K562 (cell line): ENCODE results near the gene FSTL4. TPM values are rescaled to one million over a fixed set of nuclear protein-coding genes. Genes with fewer than 3 reads are reported as not detected.

Experiments used
- ATAC-seq: fragments of 200-7000 bp; cut with Tn5 transposase; 3 replicates; pipeline ENCODE4 v1.9.1; 2020; ENCODE audit warnings: moderate library complexity
- BruUV-seq: library from RNA; stranded (reverse); fragments of 400-500 nt; replicated peaks from 2 replicates; lab custom pipeline; 2021; lab: Mats Ljungman, UMichigan
- CTCF ChIA-PET: fragments of 300-600 bp; formaldehyde crosslinking; extraction: SDS; loops from one replicate; lab custom pipeline; 2021; ENCODE audit warnings: low intra/inter-chr PET ratio; lab: Yijun Ruan, JAX
- POLR2A ChIA-PET: fragments of 300-600, 350-650 bp; sonication (Branson Sonifier 250); formaldehyde crosslinking; extraction: SDS; loops from one replicate; lab custom pipeline; 2021; ENCODE audit warnings: antibody characterized with exemption, inconsistent platforms; lab: Yijun Ruan, JAX
- DNase-seq, 4 experiments: peaks; one replicate each; pipeline versions ENCODE4 v3.0.0 to v3.0.0-alpha.2; 2011 to 2018; ENCODE audit warnings: low spot score in 3 of 4, mixed read lengths in 3 of 4; ENCODE audit errors: extremely low read depth in 1 of 4
- FAIRE-seq: peaks from 2 replicates; lab custom pipeline; 2011; peaks lifted over from hg19 to GRCh38; lab: Jason Lieb, UNC
- H2AFZ ChIP-seq: 2 replicates; pipeline ENCODE4 v1.6.0; 2011; ENCODE audit warnings: low read depth, low read length, control low read depth, inconsistent platforms
- H3K27ac ChIP-seq: fragments of 200-600 bp; 3 replicates; pipeline ENCODE4 v1.8.0; 2011; ENCODE audit warnings: low read depth, mild to moderate bottlenecking, control low read depth, inconsistent platforms, low read length, moderate library complexity, mixed read lengths; ENCODE audit errors: extremely low read depth
- H3K27me3 ChIP-seq, 2 experiments: fragments of 300-600 bp in 1 of 2; 2 replicates in 1 of 2; 3 replicates in 1 of 2; pipeline versions ENCODE4 v1.6.0 to v1.8.0; 2011; ENCODE audit warnings: inconsistent platforms in 2 of 2, low read length in 2 of 2, mild to moderate bottlenecking in 1 of 2, mixed read lengths in 1 of 2, moderate library complexity in 1 of 2; ENCODE audit not compliant: control insufficient read depth in 2 of 2, insufficient read depth in 2 of 2
- H3K36me3 ChIP-seq: fragments of 300-600 bp; 3 replicates; pipeline ENCODE4 v1.8.0; 2011; ENCODE audit warnings: mild to moderate bottlenecking, low read length, inconsistent platforms; ENCODE audit not compliant: control insufficient read depth, insufficient read depth
- H3K4me1 ChIP-seq, 2 experiments: fragments of 200-600 bp in 1 of 2; replicated peaks in 1 of 2; 2 replicates in 1 of 2; 3 replicates in 1 of 2; pipeline versions ENCODE4 v1.5.1 to v1.8.0; 2011; ENCODE audit warnings: inconsistent platforms in 2 of 2, low read length in 2 of 2, mild to moderate bottlenecking in 1 of 2, mixed read lengths in 1 of 2, moderate library complexity in 1 of 2; ENCODE audit not compliant: control insufficient read depth in 2 of 2, insufficient read depth in 2 of 2
- H3K4me2 ChIP-seq: 2 replicates; pipeline ENCODE4 v1.6.1; 2011; ENCODE audit warnings: low read length, control low read depth, inconsistent platforms, mixed read lengths; ENCODE audit not compliant: insufficient read depth
- H3K4me3 ChIP-seq: fragments of 200-600 bp; sonication (generic), shearing (Covaris generic); 2 replicates; pipeline ENCODE4 v1.5.1; 2016; ENCODE audit warnings: control low read depth, inconsistent platforms
- H3K79me2 ChIP-seq: fragments of 200-600 bp; 3 replicates; pipeline ENCODE4 v1.8.0; 2011; ENCODE audit warnings: low read length, inconsistent platforms; ENCODE audit not compliant: control insufficient read depth, insufficient read depth
- H3K9ac ChIP-seq, 2 experiments: 2 replicates each; pipeline versions ENCODE4 v1.6.0 to v1.6.1; 2011; ENCODE audit warnings: low read depth in 2 of 2, low read length in 2 of 2, control low read depth in 1 of 2, inconsistent platforms in 1 of 2, mild to moderate bottlenecking in 1 of 2, mixed read lengths in 1 of 2; ENCODE audit not compliant: insufficient read depth in 1 of 2
- H3K9me1 ChIP-seq: one replicate; pipeline ENCODE4 v1.6.0; 2011; ENCODE audit warnings: inconsistent platforms, mild to moderate bottlenecking, low read length, moderate library complexity; ENCODE audit not compliant: control insufficient read depth, insufficient read depth
- H3K9me3 ChIP-seq: replicated peaks from 2 replicates; pipeline ENCODE4 v1.5.1; 2011; ENCODE audit warnings: low read depth, low read length, inconsistent platforms; ENCODE audit not compliant: control insufficient read depth, insufficient read depth
- H4K20me1 ChIP-seq: replicated peaks from 2 replicates; pipeline ENCODE4 v1.6.1; 2011; ENCODE audit warnings: low read length, inconsistent platforms, mixed read lengths; ENCODE audit not compliant: control insufficient read depth, insufficient read depth
- ARNT ChIP-seq, 2 experiments: fragments of 450-650 bp; IDR thresholded peaks; 2 replicates each; pipeline ENCODE4 v1.6.1; 2016; ENCODE audit warnings: mild to moderate bottlenecking in 1 of 2
- CBX5 ChIP-seq: IDR thresholded peaks from 2 replicates; pipeline ENCODE4 v1.6.1; 2014; ENCODE audit warnings: low read depth, borderline replicate concordance
- ELK3 ChIP-seq: fragments of 450-650 bp; formaldehyde crosslinking; IDR thresholded peaks from 2 replicates; pipeline ENCODE4 v1.4.0; 2020; ENCODE audit warnings: mild to moderate bottlenecking
- EZH2 ChIP-seq: IDR thresholded peaks from 2 replicates; pipeline ENCODE4 v1.6.1; 2012; ENCODE audit warnings: low read depth, mild to moderate bottlenecking, inconsistent platforms, low read length, borderline replicate concordance
- IFI16 ChIP-seq: fragments of 250-450 bp; sonication (Bioruptor Pico); IDR thresholded peaks from 2 replicates; pipeline ENCODE4 v2.1.2; 2022; ENCODE audit warnings: mild to moderate bottlenecking, inconsistent platforms
- NBN ChIP-seq: fragments of 450-650 bp; IDR thresholded peaks from 2 replicates; pipeline ENCODE4 v1.6.1; 2016; ENCODE audit warnings: low read depth, mild to moderate bottlenecking
- RBFOX2 ChIP-seq: fragments of 200-400 bp; formaldehyde crosslinking; IDR thresholded peaks from 2 replicates; pipeline ENCODE4 v1.6.1; 2017; ENCODE audit warnings: low read depth, mild to moderate bottlenecking, low read length, moderate library complexity
- RBM25 ChIP-seq: fragments of 200-400 bp; formaldehyde crosslinking; IDR thresholded peaks from 2 replicates; pipeline ENCODE4 v1.6.1; 2018; ENCODE audit warnings: low read length, low read depth, moderate library complexity; ENCODE audit not compliant: severe bottlenecking
- ZKSCAN8 ChIP-seq: fragments of 200-800 bp; sonication (Bioruptor generic); IDR thresholded peaks from 2 replicates; pipeline ENCODE4 v1.6.1; 2016; ENCODE audit warnings: missing genetic modification characterization, missing compliant biosample characterization
- ZNF232 ChIP-seq: sonication (generic); formaldehyde crosslinking; IDR thresholded peaks from 2 replicates; pipeline ENCODE4 v1.8.0; 2022; ENCODE audit warnings: mild to moderate bottlenecking, missing genetic modification reagents
- WGBS: fragments of 100-300 bp; shearing (Covaris generic); methylation state at CpG from one replicate; pipeline ENCODE4 v1.1.6; 2016; ENCODE audit warnings: low coverage, mixed read lengths; ENCODE audit not compliant: insufficient coverage; ENCODE audit errors: missing lambda C conversion rate; 5-methylcytosine and 5-hydroxymethylcytosine counted together
- in situ Hi-C: fragments of 300-500 bp; cut with MboI; formaldehyde crosslinking; loops from 4 replicates; pipeline ENCODE4 v1.15.0; 2018; ENCODE audit warnings: inconsistent platforms, mixed read lengths
- intact Hi-C: fragments of 100-400 bp; cut with micrococcal nuclease; formaldehyde crosslinking; loops from 2 replicates; pipeline ENCODE4 v1.14.2; 2022
- polyA plus RNA-seq, 8 experiments: library from polyadenylated mRNA; depleted of rRNA in 4 of 8; stranded (reverse) in 5 of 8; unstranded in 3 of 8; fragments of >200 nt; fragmentation: Nextera tagmentation in 2 of 8; fragmentation: Illumina TruSeq in 1 of 8; extraction: Ambion mirVana in 2 of 8; extraction: Trizol in 1 of 8; gene quantifications; 2 replicates each; pipeline versions ENCODE4 v1.2.1 to v1.2.3, GENCODE V29; 2011 to 2014; ENCODE audit warnings: inconsistent platforms in 1 of 8, missing spikeins in 1 of 8
- total RNA-seq, 7 experiments: library from RNA; depleted of rRNA in 6 of 7; stranded (reverse); fragments of >200 nt in 6 of 7; fragmentation: Illumina TruSeq in 2 of 7; extraction: Trizol in 2 of 7; gene quantifications; 2 replicates each; pipeline versions ENCODE4 v1.2.1 to v1.2.3, GENCODE V29; 2011 to 2021; ENCODE audit warnings: low replicate concordance in 1 of 7

The FSTL4 gene
- total and polyA plus RNA-seq, 9 of the 15 experiments (the other 6 are each of a cell fraction or from before 2014, with no cell fraction given): 0.08 to 0.18 (median 0.10) TPM; not detected in 5

GRCh38 chr5:133298447-133298846 lies 313.9 kb downstream of the FSTL4 start:
- Histone ChIP-seq H3K27me3 (peaks cover 7 to 85% of the 10 kb centered on the region in 2 experiments; a peak in 4 of 5 replicates), H4K20me1 (peaks cover 3% of the 10 kb centered on the region), H3K4me1 (no peaks in the 10 kb centered on the region), H3K4me3 (no peak overlapping the region), H3K27ac (no peak overlapping the region), H3K9me1 (no peaks in the 10 kb centered on the region), H2AFZ (no peak overlapping the region)
- DNase-seq (no peak), ATAC-seq (no peak)
- BruUV-seq: no TSS peak
- 3% methylated on average over 4 of the region's 4 CpGs for WGBS
- no peak for TF ChIP-seq ELK3
- TF ChIP-seq RBFOX2: no peak
- TF ChIP-seq RBM25: no peak
- no peak for TF ChIP-seq ZNF232 (CRISPR knock-in tag)
- TF ChIP-seq, all 486 proteins: peak for 0
- in situ Hi-C loops (no loop called here), intact Hi-C loops (no loop called here)
- Histone ChIP-seq H3K79me2 (no peaks in the 10 kb centered on the region), H3K9me3 (no peaks in the 10 kb centered on the region), H3K9ac (no peak overlapping the region), H3K36me3 (no peaks in the 10 kb centered on the region), H3K4me2 (no peak overlapping the region)
- ChIA-PET CTCF (no interaction called here), POLR2A (interaction anchor here (1.0 kb wide), 1 partner anchor 9 kb away, joined by 3 read pairs; no protein-coding TSS in a partner anchor)
- FAIRE-seq: no peak

DNA sequence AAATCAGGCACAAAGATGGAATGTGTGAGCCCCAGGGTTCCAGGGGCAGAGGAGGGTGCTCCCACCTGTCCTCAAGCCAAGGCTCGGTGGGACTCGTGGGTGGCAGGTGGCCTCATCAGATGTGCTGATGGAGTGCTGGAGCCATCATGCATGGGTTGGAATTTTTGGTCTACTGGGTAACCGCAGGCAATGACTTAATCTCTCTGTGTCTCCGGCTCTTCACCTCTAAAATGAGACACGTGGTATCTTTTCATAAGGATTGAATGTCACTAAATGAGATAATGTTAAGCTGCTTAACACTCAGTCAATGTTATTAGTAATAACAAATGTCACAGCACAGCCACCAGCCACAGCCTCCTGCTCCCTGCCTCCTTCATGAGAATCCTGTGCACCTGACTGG lies 315.0 kb downstream of the FSTL4 start:
- WGBS: 1% methylated on average over 5 of the region's 5 CpGs
- ATAC-seq (no peak), FAIRE-seq (no peak)
- H3K4me3 ChIP-seq: no peak overlapping the region
- in situ Hi-C loops: no loop called here
- H3K4me1 ChIP-seq: no peaks in the 10 kb centered on the region
- no peaks in the 10 kb centered on the region for H3K36me3 ChIP-seq
- H3K4me2 ChIP-seq: no peak overlapping the region
- POLR2A ChIA-PET: no interaction called here
- no peaks in the 10 kb centered on the region for H3K9me3 ChIP-seq
- CTCF ChIA-PET: no interaction called here
- no peak for TF ChIP-seq ZKSCAN8 (CRISPR knock-in tag)
- TF ChIP-seq EZH2: no peak
- TF ChIP-seq IFI16: no peak
- TF ChIP-seq ARNT (IDR thresholded peaks at IDR 0.05): no peak
- TF ChIP-seq NBN: no peak
- TF ChIP-seq CBX5: no peak
- TF ChIP-seq, all 486 proteins: peak for 0
- Histone ChIP-seq H3K9ac (no peak overlapping the region), H3K9me1 (no peaks in the 10 kb centered on the region), H4K20me1 (peaks cover 3% of the 10 kb centered on the region), H3K27me3 (peaks cover 12 to 78% of the 10 kb centered on the region in 2 experiments), H3K79me2 (no peaks in the 10 kb centered on the region), H2AFZ (no peak overlapping the region), H3K27ac (no peak overlapping the region)
- intact Hi-C loops: no loop called here
- DNase-seq: no peak
- BruUV-seq: no TSS peak
